Pons (tissue), 1 donor: ENCODE results near the gene CYTIP.

Experiments
- DNase-seq: peaks from one replicate; pipeline ENCODE4 v3.0.0-alpha.2; 2016; ENCODE audit warnings: low spot score

Gene CYTIP

GRCh38 chr2:157443795-157444640 is at the start of gene CYTIP:
Gene CYTIP (minus strand): TSS chr2:157444089. CDS start chr2:157444020, 69 bp downstream.
- peak; percentile 86 for DNase-seq

GRCh38 chr2:157492189-157492773 is 48.4 kb upstream of the CYTIP start:
- DNase-seq, result peak; percentile 83

- DNase-seq, result no peak
Observed at GRCh38 chr2:157489983-157490382, 46.1 kb upstream of the CYTIP start.

- DNase-seq, result no peak
Observed at GRCh38 chr2:157488877-157489276, 45.0 kb upstream of the CYTIP start.

GRCh38 chr2:157487747-157488146 is 43.9 kb upstream of the CYTIP start:
- no peak for DNase-seq

- no peak for DNase-seq
Observed at GRCh38 chr2:157487271-157487610, 43.4 kb upstream of the CYTIP start.

- DNase-seq, result no peak
Observed at GRCh38 chr2:157486596-157487270, 42.8 kb upstream of the CYTIP start.

- DNase-seq, result no peak
Observed at GRCh38 chr2:157480182-157480961, 36.5 kb upstream of the CYTIP start.

- no peak for DNase-seq
Observed at GRCh38 chr2:157479081-157480027, 35.5 kb upstream of the CYTIP start.

- no peak for DNase-seq
Observed at GRCh38 chr2:157477919-157478318, 34.0 kb upstream of the CYTIP start.

- DNase-seq, result no peak
Observed at GRCh38 chr2:157476953-157477709, 33.2 kb upstream of the CYTIP start.

GRCh38 chr2:157475722-157476390 is 32.0 kb upstream of the CYTIP start:
- DNase-seq, result no peak

GRCh38 chr2:157473581-157473980 is 29.7 kb upstream of the CYTIP start:
- DNase-seq, result no peak

GRCh38 chr2:157471078-157471477 is 27.2 kb upstream of the CYTIP start:
- no peak for DNase-seq

GRCh38 chr2:157470321-157470720 is 26.4 kb upstream of the CYTIP start:
- DNase-seq, result no peak

- DNase-seq, result no peak
Observed at GRCh38 chr2:157469726-157470125, 25.8 kb upstream of the CYTIP start.

- peak; percentile 46 for DNase-seq
Observed at GRCh38 chr2:157468931-157469708, 25.2 kb upstream of the CYTIP start.

GRCh38 chr2:157466764-157467163 is 22.9 kb upstream of the CYTIP start:
- DNase-seq, result no peak

- no peak for DNase-seq
Observed at GRCh38 chr2:157465554-157465953, 21.7 kb upstream of the CYTIP start.
